Hippocampal formation (tissue), 2 donors: Measurements from ENCODE around the gene TTC23L.
A peak's percentile ranks its signal among the peaks of the same experiment; 100 is the strongest.

Source experiments
- DNase-seq, 2 donors: peaks; one replicate each; lab custom pipeline; 2025; lab: John Stamatoyannopoulos, UW

The TTC23L gene

DNA sequence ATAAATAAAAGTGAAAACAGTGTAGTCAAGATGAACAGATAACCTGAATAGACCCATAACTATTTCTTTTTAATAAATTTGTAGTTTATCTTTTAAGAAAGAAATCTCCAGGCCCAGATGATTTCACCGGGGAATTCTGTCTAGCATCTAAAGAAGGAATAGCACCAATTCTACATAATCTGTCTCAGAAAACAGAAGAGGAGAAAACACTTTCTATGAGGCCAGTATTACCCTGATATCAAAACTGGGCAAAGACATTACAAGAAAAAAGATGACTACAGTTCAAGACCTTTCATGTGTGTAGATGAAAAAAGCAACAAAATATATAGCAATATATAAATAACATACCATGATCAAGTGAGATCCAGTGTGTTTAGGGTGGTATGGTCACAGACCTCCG, 31.4 kb downstream of the TTC23L start:
- DNase-seq: no peak

- DNase-seq: no peak
Observed at GRCh38 chr5:34876275-34876674, 37.3 kb downstream of the TTC23L start.

GRCh38 chr5:34881246-34881645, 42.3 kb downstream of the TTC23L start:
- DNase-seq: no peak

- DNase-seq: no peak
Observed at GRCh38 chr5:34886392-34887119, 47.6 kb downstream of the TTC23L start.

DNA sequence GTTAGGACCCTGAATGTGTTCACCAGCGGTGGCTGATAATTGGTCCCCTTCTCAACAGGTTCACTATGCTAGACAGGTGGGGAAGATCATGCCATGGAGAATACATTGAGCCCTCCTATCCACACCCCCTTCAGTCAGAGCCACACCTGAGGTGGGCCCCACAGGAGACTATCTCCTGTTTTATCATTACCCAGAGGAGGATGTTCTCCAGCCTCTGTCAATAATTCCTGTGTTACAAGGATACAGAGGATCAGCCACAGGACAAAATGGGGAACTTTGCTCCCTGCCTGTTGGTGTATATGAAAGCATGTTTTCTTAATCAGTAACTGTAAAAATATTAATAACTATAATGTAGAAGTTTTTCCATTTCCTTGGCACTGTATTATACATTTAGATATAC, 50.4 kb downstream of the TTC23L start:
- no peak for DNase-seq

- no peak for DNase-seq
Observed at GRCh38 chr5:34891981-34892380, 53.0 kb downstream of the TTC23L start.

- no peak for DNase-seq
Observed at GRCh38 chr5:34892414-34892813, 53.5 kb downstream of the TTC23L start.

DNA sequence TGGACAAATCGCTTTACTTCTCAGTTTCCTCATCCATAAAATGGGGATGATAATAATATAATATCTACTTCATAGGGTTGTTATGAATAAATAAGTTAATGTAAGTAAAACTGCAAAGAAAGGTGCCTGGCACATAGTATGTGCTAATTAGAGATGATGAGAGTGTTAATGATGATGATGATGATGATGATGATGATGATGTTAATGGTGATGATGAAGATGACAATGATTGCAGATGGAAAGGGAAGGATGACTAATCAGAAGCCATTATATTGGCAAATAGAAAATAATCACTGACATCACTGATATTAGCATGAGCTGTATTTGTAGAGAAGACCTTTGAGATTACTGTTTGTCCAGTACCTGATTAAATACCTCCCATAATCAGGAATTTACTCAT, 55.8 kb downstream of the TTC23L start:
- DNase-seq: no peak

GRCh38 chr5:34895641-34896419, 56.9 kb downstream of the TTC23L start:
- no peak for DNase-seq

GRCh38 chr5:34897646-34898045, 58.7 kb downstream of the TTC23L start:
- no peak for DNase-seq

DNA sequence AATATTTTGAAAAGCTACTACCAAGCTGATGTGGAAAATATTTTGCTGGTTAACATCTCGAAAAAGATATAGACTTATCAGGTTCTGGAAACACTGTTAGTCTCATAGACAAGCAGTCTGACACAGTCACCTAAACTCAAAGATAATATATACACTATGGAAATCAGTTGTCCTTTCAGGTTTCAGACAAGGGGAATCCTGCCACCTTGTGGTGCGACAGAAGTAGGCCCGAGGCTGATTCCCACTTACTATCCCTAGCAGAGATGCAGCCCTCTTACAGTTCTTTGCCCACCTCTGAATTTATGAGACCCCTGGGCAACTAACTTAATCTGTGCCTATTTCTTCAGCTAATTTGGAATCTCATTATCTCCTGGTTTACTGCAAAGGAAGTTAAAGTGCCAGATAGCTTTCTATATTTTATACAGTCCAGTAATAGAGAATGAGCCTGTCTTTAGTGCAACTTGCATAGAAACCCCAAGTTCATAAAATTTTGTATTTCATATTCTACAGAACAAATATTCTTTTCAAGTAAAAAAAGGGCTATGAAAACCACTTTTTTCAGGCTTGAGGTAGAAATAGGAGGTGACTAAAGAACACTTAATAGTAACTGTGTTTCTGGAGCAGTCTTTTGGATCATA, 59.4 kb downstream of the TTC23L start:
- DNase-seq: peak; percentile 52 to 75

DNA sequence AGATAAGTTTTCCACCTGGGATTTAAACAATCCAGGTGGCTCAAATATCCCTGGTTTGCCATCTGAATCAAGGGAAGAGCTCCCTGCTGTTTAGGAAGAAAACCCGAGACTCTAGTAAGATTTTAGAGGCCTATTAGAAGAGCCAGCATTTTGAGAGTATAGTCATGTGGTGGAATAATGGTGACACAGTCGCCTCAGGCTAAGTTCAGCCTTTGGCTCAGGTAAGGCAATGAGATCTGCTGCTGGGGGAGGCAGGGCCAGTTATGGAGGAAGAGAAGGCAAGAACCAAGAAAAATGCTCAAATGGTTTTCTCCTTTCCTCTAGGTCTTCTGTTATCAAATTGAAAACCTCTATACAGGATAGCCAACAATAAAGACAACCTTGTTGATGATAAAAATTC, 60.1 kb downstream of the TTC23L start:
- no peak for DNase-seq

DNA sequence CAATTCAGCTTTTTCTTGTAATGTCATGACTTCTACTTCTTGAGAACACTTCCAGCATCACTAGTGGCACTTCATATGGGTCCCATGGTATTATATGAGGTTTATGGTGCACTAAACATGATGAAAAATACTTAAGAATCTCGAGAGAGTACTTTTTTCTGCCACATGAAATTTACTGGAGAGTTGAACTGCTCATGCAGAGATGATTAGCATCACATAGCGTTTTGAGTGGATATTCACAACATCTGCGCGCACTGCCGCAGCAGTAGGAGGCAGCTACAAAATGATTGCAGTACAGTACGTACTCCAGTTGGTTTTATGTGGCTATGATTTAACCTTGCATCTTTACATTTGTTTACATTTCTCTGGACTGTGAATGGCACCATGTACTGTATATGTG, 61.7 kb downstream of the TTC23L start:
- DNase-seq: no peak

- no peak for DNase-seq
Observed at GRCh38 chr5:34903260-34903659, 64.3 kb downstream of the TTC23L start.

- peak; percentile 1 to 23 for DNase-seq
Observed at GRCh38 chr5:34905564-34905963, 66.6 kb downstream of the TTC23L start.

- no peak for DNase-seq
Observed at GRCh38 chr5:34913072-34913471, 74.1 kb downstream of the TTC23L start.

GRCh38 chr5:34914671-34915138, 75.7 kb downstream of the TTC23L start:
- no peak for DNase-seq

DNA sequence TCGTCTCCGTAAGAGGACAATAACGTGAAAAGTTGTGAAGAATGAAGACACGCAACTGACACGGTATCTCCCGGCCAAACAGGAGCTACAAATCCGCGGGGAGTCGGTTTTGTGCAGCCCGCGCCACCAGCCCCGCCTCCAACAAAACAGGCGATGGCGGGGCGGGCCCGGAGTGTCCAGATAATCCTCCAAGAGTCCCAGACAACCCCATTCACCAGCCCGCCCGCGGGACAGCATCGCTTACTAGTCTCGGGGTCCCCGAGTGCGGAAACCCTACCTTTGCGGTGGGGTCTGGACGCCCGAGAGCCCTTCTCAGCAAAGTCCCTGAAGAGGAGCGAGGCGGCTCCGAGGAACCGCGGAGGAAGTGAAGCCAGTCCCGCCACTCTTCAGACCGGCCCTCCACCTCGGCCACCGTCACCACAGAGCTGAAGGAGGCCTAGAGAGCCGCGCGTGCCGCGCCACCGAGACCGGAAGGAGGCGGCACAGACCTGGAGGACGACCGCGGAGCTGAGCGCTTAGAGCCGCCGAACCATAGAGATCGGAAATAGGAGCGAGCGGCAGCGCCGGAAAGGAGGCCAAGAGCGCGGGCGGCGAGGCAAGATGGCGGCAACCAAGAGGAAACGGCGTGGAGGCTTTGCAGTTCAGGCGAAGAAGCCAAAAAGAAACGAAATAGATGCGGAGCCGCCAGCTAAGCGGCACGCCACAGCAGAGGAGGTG, 76.3 kb downstream of the TTC23L start, which contains the start of the genes BRIX1 and RAD1:
Gene BRIX1, plus strand, starts transcription at position 573 of the 717 bp plus-strand sequence. Its CDS starts 28 bp downstream, at position 601.
Gene RAD1, minus strand, starts transcription at position 366 of the 717 bp plus-strand sequence. CDS start 612 bp downstream, outside the sequence.
- DNase-seq: peak; percentile 97 to 99

DNA sequence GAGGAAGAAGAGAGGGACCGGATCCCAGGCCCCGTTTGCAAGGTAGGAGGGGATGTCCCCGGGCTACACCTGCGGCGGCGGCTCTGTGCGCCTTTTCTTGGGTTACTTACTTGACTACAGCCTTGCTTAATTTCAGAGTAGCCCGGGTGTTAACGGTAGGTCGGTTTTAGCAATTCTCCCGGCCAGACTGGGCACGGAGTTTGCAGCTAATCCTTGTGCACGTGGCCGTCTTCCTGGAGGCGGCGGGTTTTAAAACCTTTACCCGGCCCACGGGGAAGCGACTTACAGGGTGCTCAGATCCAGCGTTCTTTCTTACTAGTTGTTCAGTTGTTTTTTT, 76.9 kb downstream of the TTC23L start:
- DNase-seq: no peak

- DNase-seq: no peak
Observed at GRCh38 chr5:34916518-34916917, 77.6 kb downstream of the TTC23L start.

- no peak for DNase-seq
Observed at GRCh38 chr5:34918025-34918424, 79.1 kb downstream of the TTC23L start.

- no peak for DNase-seq
Observed at GRCh38 chr5:34919077-34919476, 80.1 kb downstream of the TTC23L start.
